Fibroblast of peridontal ligament (primary cell): ENCODE measurements around the gene PRR33.

Source experiments
- DNase-seq: peaks from one replicate; pipeline ENCODE4 v3.0.0-alpha.2; 2010; ENCODE audit errors: extremely low read depth

PRR33 gene

GRCh38 chr11:1847006-1847735 is 44.5 kb downstream of the PRR33 start:
- no peak for DNase-seq

- DNase-seq, result no peak
Observed at GRCh38 chr11:1846453-1846932, 45.2 kb downstream of the PRR33 start.

GRCh38 chr11:1845561-1846452 is 45.9 kb downstream of the PRR33 start:
- no peak for DNase-seq

- DNase-seq, result no peak
Observed at GRCh38 chr11:1845095-1845429, 46.6 kb downstream of the PRR33 start.

- no peak for DNase-seq
Observed at GRCh38 chr11:1844221-1845094, 47.2 kb downstream of the PRR33 start.

- DNase-seq, result no peak
Observed at GRCh38 chr11:1843796-1844195, 47.9 kb downstream of the PRR33 start.

- DNase-seq, result no peak
Observed at GRCh38 chr11:1843098-1843473, 48.6 kb downstream of the PRR33 start.

GRCh38 chr11:1842149-1843097 is 49.3 kb downstream of the PRR33 start:
- no peak for DNase-seq

GRCh38 chr11:1841511-1842148 is 50.1 kb downstream of the PRR33 start:
- no peak for DNase-seq

GRCh38 chr11:1840780-1841480 is 50.8 kb downstream of the PRR33 start:
- DNase-seq, result no peak

GRCh38 chr11:1839924-1840779 is 51.5 kb downstream of the PRR33 start:
- no peak for DNase-seq

GRCh38 chr11:1839204-1839923 is 52.3 kb downstream of the PRR33 start:
- no peak for DNase-seq

- DNase-seq, result no peak
Observed at GRCh38 chr11:1838426-1839144, 53.1 kb downstream of the PRR33 start, which contains the start of gene TNNI2. Gene TNNI2 (plus strand): TSS chr11:1838981. CDS start chr11:1839697, 716 bp downstream.
